Measurements from ENCODE around the gene POC1A.
"Not testable (repeated sequence)": the region's sequence is repeated elsewhere in the genome, so short reads cannot be mapped to it uniquely, and the experiment has no call there.

POC1A gene

DNA sequence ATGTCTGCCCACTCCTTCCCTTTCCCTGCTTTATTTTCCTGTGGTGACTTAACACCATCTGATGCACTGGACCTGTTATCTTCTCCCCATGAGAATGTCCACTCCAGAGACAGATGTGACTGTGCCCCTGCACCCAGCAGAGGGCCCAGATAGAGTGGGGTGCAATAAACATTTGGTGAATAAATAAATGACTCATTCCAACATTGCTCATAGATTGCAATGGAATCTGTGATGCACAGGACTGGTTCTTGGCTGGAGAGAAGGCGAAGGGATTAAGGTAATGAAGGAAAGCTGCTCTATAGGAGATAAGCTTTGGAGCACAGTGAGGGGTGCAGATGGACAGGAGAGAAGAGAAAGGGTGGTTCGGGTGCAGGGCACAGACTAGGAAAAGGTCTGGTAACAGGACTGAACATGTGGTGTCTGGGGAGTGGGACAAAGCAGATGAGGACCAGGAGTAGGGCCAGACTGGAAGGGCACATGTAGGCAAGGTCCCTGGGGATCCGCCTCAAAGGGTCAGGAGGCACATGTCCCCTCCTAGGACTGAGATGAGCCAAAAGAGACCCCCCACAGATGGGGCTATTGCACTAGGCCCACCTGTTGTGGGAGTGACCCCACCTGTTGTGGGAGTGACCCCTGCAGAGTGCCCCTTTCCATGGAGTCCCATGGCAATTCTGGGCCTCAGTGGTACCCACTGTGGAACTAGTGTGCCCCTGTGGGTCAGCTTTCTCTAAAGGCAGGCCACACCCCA lies 17.5 kb upstream of the POC1A start:
- FAIRE-seq = no peak
- no peak for TF ChIP-seq POLR2AphosphoS5 (IDR thresholded peaks at IDR 0.05; ENCODE audit: low read depth, low read length)
- no peak for TF ChIP-seq POLR2A (IDR thresholded peaks at IDR 0.05; ENCODE audit: low read depth, low read length)
- no peak for TF ChIP-seq TAF1 (IDR thresholded peaks at IDR 0.05; ENCODE audit: borderline replicate concordance, low read depth, low read length)
- DNase-seq (ENCODE audit: insufficient read length) = no peak

DNA sequence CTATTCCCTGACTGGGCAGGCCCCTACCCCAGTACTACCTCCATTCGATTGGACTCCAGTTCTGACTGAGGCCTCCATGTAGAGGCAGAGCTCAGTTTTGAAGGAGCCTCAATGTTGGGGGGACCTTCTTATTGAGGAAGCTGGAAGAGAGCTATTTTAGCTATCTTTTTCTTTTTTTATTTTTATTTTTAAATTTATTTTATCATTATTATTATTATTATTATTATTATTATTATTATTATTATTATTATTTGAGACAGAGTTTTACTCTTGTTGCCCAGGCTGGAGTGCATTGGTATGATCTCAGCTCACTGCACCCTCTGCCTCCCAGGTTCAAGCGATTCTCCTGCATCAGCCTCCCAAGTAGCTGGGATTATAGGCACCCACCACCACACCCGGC lies 16.0 kb upstream of the POC1A start:
- FAIRE-seq; DNase-seq (ENCODE audit: insufficient read length): not testable (repeated sequence)

- DNase-seq (ENCODE audit: insufficient read length) (no peak), FAIRE-seq (no peak)
- no peak for TF ChIP-seq POLR2A (IDR thresholded peaks at IDR 0.05; ENCODE audit: low read depth, low read length)
- no peak for TF ChIP-seq POLR2AphosphoS5 (IDR thresholded peaks at IDR 0.05; ENCODE audit: low read depth, low read length)
- TF ChIP-seq TAF1 (IDR thresholded peaks at IDR 0.05; ENCODE audit: borderline replicate concordance, low read depth, low read length) = no peak
Measured at GRCh38 chr3:52167240-52167639, 13.0 kb upstream of the POC1A start.

DNA sequence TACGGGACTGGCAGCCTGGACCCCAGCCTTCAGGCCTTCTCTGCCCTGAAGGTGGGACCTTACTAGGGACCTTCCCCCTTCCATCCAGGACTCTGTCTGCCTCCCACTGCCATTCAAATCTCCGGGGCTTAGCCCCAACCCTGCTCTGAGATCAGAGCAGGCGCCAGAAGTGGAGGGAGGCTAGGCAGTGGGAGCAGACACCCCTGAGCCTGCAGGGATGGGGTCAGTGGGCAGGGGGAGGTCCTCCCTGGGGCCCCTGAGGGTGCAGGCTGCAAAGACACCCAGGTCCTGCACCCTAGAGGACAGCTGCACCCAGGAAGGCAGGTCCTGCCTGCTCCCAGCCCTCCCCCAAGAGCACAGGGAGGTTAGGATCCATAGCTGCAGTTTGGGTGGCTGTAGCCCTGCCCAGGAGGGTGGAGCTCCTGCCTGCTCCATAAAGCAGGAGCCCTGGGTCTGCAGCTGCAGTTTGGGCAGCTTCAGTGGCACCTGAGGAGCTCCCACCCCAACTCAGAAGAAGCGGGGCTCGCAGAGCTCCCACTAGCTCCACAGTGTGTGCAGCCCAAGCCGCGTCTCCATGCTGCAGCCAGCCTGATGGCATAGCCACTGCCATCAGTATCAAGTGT lies 8.1 kb upstream of the POC1A start:
- DNase-seq (ENCODE audit: insufficient read length) = no peak
- no peak for FAIRE-seq

GRCh38 chr3:52159503-52159902 lies 5.3 kb upstream of the POC1A start:
- no peak for TF ChIP-seq POLR2AphosphoS5 (IDR thresholded peaks at IDR 0.05; ENCODE audit: low read depth, low read length)

More for the DNA sequence above, 8.1 kb upstream of the POC1A start:
- TF ChIP-seq POLR2A (IDR thresholded peaks at IDR 0.05; ENCODE audit: low read depth, low read length) (no peak), TAF1 (IDR thresholded peaks at IDR 0.05; ENCODE audit: borderline replicate concordance, low read depth, low read length) (no peak), POLR2AphosphoS5 (IDR thresholded peaks at IDR 0.05; ENCODE audit: low read depth, low read length) (no peak)

DNA sequence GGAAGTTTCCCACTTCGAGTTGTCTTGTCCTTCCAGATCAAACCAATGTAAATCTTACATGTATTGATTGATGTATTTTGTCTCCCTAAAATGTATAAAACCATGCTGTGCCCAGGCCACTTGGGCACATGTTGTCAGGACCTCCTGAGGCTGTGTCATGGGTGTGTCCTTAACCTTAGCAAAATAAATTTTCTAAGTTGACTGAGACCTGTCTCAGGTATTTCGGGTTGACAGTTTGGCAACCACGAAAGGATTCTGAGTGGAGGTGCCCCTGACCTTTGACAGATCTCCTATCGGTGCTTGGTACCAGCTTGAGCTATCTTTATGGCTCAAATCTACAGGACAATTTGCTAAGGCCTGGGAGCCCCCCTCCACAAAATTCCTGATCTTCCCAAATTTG lies 1.7 kb upstream of the POC1A start:
- DNase-seq (ENCODE audit: insufficient read length) = no peak
- TF ChIP-seq POLR2AphosphoS5 (IDR thresholded peaks at IDR 0.05; ENCODE audit: low read depth, low read length) (no peak), POLR2A (IDR thresholded peaks at IDR 0.05; ENCODE audit: low read depth, low read length) (no peak), TAF1 (IDR thresholded peaks at IDR 0.05; ENCODE audit: borderline replicate concordance, low read depth, low read length) (no peak)
- FAIRE-seq = peak; percentile 51

More at GRCh38 chr3:52159503-52159902, 5.3 kb upstream of the POC1A start:
- DNase-seq (ENCODE audit: insufficient read length) (no peak), FAIRE-seq (no peak)

- DNase-seq (ENCODE audit: insufficient read length) = no peak
- peak; percentile 5 for FAIRE-seq
- TF ChIP-seq POLR2AphosphoS5 (IDR thresholded peaks at IDR 0.05; ENCODE audit: low read depth, low read length) = no peak
- TF ChIP-seq POLR2A (IDR thresholded peaks at IDR 0.05; ENCODE audit: low read depth, low read length) = no peak
- no peak for TF ChIP-seq TAF1 (IDR thresholded peaks at IDR 0.05; ENCODE audit: borderline replicate concordance, low read depth, low read length)
Measured at GRCh38 chr3:52153389-52154096, 680 bp downstream of the POC1A start.

GRCh38 chr3:52151991-52152390 lies 2.2 kb downstream of the POC1A start:
- not testable (repeated sequence) for DNase-seq (ENCODE audit: insufficient read length); FAIRE-seq

- TF ChIP-seq POLR2AphosphoS5 (IDR thresholded peaks at IDR 0.05; ENCODE audit: low read depth, low read length) (no peak), POLR2A (IDR thresholded peaks at IDR 0.05; ENCODE audit: low read depth, low read length) (no peak), TAF1 (IDR thresholded peaks at IDR 0.05; ENCODE audit: borderline replicate concordance, low read depth, low read length) (no peak)
- FAIRE-seq = no peak
- no peak for DNase-seq (ENCODE audit: insufficient read length)
Measured at GRCh38 chr3:52150860-52151259, 3.4 kb downstream of the POC1A start.

GRCh38 chr3:52150357-52150756 lies 3.9 kb downstream of the POC1A start:
- FAIRE-seq (no peak), DNase-seq (ENCODE audit: insufficient read length) (no peak)
- TF ChIP-seq TAF1 (IDR thresholded peaks at IDR 0.05; ENCODE audit: borderline replicate concordance, low read depth, low read length) (no peak), POLR2A (IDR thresholded peaks at IDR 0.05; ENCODE audit: low read depth, low read length) (no peak), POLR2AphosphoS5 (IDR thresholded peaks at IDR 0.05; ENCODE audit: low read depth, low read length) (no peak)

- DNase-seq (ENCODE audit: insufficient read length) = no peak
- TF ChIP-seq TAF1 (IDR thresholded peaks at IDR 0.05; ENCODE audit: borderline replicate concordance, low read depth, low read length) = no peak
- TF ChIP-seq POLR2AphosphoS5 (IDR thresholded peaks at IDR 0.05; ENCODE audit: low read depth, low read length) = no peak
- TF ChIP-seq POLR2A (IDR thresholded peaks at IDR 0.05; ENCODE audit: low read depth, low read length) = no peak
- FAIRE-seq = no peak
Measured at GRCh38 chr3:52149726-52150125, 4.5 kb downstream of the POC1A start.

DNA sequence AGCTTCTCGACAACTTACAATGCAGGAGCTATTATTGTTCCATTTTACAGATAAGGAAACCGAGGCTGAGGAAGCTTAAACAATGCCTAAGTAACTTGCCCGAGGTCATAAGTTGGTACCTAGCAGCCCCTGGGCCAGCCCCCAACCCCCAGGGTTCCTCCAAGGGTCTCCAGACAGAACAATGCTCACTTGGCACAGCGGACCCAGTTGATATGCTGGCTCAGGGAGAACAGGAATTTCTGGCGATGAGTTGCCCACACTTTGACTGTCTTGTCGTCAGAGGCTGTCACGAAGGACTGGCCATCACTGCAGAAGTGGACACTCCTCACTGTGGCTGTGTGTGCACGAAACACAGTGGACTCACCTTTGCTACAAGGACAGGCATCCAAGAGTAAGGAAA lies 5.2 kb downstream of the POC1A start:
- no peak for FAIRE-seq
- TF ChIP-seq POLR2A (IDR thresholded peaks at IDR 0.05; ENCODE audit: low read depth, low read length) (no peak), POLR2AphosphoS5 (IDR thresholded peaks at IDR 0.05; ENCODE audit: low read depth, low read length) (no peak), TAF1 (IDR thresholded peaks at IDR 0.05; ENCODE audit: borderline replicate concordance, low read depth, low read length) (no peak)
- no peak for DNase-seq (ENCODE audit: insufficient read length)

Measured in GM12892 (cell line).